NCI-H510A (cell line): ENCODE measurements around the gene FAM110A.
"Not testable (repeated sequence)": the region's sequence is repeated elsewhere in the genome, so short reads cannot be mapped to it uniquely, and the experiment has no call there.

Experiments
- DNase-seq: peaks from one replicate; lab custom pipeline; 2025; lab: John Stamatoyannopoulos, UW

Gene FAM110A

GRCh38 chr20:823574-823902 lies 10.0 kb upstream of the FAM110A start:
- DNase-seq: no peak

DNA sequence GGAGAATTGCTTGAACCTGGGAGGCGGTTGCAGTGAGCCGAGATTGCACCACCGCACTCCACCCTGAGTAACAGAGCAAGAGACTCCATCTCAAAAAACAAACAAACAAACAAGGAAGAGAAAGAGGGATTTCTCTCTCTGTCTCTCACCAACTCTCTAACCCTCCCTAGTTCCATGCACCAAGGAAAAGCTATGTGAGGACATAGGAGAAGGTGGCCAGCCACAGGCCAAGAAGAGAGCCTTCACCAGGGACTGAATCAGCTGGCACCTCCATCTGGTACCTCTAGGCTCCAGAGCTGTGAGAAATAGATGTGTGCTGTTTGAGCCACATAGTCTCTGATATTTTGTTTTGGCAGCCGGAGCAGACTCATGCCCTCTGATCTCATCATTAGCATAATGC lies 9.0 kb upstream of the FAM110A start:
- DNase-seq: no peak

DNA sequence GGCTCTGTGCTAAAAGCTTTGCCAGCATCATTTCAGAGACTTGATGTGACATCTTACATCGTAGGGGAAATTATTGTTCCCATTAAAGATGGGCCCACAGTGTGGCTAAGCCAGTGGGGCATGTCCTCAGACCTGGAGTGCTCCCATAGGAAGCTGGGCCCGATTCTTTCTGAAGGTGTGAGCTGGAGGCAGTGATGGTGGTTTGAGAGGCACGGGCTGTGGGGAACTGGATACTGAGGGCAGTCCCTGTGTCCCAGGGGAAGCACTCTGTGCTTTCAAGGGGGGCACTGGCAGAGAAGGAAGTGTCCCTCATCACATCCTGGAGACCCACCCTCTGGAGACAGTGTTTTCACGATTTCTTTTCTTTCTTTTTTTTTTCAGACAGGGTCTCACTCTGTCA lies 8.6 kb upstream of the FAM110A start:
- no peak for DNase-seq

GRCh38 chr20:825710-826421 lies 7.6 kb upstream of the FAM110A start:
- DNase-seq: no peak

DNA sequence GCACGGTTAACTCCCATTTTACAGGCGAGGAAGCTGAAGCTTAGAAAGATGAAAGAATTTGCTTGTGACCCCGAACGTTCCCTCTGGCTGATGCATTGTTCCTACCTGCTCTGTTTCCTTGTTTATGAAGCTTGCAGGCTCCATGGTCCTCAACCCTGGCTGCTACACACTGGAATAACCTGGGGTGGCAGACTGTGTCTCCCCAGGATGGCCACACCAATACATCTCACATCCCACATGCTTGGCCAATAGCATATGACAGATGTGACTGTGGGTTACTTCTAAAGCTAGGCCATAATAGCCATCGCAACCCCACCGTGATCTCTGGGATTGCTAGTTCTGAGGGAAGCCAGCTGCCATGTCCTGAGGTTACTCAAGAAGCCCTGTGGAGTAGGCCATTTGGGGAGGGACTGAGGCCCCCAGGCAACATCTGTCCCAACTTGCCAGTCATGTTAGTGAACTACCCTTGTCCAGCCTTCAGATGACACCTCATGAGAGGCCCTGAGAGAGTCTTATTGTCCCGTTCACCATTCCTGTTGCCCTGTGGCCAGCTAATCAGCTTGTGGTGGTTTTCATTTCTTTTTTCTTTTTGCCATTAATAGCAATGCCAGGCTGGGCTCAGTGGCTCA lies 6.7 kb upstream of the FAM110A start:
- no peak for DNase-seq

DNA sequence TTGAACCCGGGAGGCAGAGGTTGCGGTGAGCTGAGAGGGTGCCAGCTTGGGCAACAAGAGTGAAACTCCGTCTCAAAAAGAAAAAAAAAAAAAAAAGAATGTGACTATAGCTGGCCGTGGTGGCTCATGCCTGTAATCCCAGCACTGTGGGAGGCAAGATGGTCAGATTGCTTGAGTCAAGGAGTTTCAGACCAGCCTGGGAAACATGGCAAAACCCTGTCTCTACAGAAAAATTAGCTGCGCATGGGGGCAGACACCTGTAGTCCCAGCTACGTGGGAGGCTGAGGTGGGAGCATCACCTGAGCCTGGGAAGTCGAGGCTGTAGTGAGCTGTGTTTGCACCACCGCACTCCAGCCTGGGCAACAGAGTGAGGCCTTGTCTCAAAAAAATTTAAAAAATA lies 5.5 kb upstream of the FAM110A start:
- DNase-seq: not testable (repeated sequence)

DNA sequence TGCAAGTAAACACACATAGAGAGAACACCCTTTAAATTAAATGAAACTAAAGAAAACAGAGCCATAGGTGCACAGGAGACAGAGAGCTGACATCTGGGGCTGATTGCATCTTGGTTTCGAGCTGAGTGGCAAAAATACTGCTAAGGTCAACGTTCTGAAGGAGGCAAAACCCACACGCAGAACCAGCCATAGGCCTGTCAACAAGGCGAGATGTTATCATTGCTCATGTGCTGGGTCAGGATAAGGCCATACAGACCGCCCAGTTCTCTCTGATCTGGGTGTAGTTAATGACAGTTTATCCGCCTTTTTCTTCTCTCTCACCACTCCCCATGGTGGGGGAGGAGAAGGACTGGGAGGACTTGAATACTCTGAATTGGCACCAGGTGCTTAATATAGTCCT lies 4.5 kb upstream of the FAM110A start:
- no peak for DNase-seq

DNA sequence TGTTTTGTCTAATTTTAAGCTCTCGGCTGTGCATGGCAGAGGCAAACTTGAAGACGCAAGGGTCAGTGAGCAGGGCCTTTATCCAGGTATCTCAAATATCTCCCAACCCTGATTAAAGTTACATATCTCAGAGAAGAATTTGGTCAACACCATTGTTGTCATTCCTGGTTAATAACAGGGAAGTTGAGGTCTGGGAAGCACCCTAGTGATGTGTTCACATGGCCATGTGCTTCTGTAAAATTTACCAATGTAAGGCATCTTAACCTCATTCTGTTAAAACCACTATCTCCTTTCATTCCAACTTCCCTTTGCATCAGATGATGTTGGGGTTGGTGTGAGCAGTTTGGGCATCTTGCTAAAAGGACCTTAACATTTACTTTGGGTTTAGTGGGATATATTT lies 4.0 kb upstream of the FAM110A start:
- no peak for DNase-seq

GRCh38 chr20:830011-830521 lies 3.4 kb upstream of the FAM110A start:
- no peak for DNase-seq

DNA sequence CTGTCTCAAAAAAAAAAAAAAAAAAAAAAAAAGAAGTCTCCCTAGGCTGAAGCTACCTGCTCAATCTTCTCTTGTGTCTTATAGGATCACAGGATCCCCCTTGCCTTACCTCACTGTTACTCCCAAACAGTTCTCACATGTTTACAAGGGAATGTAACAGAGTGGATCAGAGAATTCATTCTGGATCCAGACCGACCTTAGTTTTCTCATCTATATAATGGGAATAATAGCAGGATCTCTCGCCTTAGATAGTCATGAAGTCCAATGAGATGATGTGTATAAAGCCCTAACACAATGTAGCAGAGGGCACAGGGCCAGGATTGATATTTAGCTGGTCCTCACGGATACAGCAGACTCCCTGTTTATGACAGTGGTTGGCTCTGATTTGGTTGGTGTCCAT lies 2.3 kb upstream of the FAM110A start:
- DNase-seq: no peak

- no peak for DNase-seq
These were observed 1.6 kb upstream of the FAM110A start for GRCh38 chr20:831956-832355.

- DNase-seq: no peak
These were observed 430 bp upstream of the FAM110A start for GRCh38 chr20:833121-833449.

DNA sequence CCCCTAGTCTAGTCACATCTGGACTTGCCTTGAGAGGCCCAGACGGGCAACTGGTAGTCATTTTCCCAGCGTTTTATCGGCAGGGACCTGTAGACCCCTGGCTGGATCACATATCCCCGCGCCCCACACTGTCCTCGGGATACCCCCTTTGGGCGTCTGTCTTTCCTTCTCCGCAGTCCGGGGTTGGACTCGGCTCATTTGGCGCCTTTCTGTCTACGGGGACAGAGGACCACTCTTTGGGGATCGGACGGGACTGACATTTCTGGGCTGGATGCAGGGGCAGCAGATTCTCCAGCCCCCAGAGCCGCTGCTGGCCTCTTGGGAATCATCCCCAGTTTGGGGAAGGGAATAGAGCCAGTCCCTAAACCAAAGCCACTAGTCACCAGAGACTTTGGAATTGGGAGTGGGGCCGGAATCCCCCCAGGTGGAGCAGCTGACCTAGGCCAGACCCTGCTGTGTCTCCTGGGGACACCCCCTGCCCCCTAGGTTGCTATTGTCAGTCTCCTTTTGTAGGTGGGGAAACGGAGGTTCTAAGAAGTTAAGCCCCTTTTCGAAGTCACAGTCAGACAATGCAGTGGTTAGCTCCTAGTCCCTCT lies 734 bp downstream of the FAM110A start:
- no peak for DNase-seq

DNA sequence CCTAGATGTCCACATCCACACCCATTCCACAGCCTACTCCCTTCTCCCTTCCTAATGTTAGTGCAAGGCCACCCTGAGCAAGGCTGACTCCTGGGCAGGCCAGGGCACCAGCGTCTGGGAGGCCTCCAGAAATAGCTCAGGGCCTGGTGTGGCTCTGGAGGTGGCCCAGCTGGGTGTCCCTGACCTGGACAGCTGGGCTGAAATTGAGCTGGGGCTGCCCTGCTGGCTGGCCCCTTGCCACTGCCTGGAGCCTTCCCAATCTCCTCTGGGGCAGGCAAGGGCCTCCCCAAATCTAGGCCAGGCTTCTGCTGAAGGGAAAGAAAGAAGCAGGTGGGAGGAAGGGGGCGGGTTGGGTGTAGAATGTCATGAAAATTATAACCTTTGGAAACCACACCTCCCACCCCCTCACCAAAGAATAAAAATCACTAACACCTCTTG lies 2.1 kb downstream of the FAM110A start:
- no peak for DNase-seq

GRCh38 chr20:836190-836589 lies 2.7 kb downstream of the FAM110A start:
- DNase-seq: no peak

DNA sequence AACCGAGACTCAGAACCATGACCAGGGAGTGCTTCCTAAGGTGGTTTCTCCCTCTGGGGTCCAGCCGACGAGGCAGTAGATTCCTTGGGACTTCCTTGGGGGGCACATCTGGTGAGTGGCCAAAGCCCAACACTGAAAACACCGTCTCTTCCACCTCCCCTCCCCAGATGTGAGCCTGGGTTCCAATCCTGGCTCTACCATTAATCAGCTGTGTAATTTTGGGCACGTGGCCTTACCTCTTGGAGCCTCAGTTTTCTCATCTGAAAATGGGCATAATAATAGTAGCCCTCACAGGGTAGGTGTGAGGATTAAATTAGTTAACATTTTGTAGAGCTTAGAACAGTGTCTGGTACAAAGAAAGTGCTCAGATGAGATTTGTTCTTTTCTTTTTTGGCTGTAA lies 5.5 kb downstream of the FAM110A start:
- no peak for DNase-seq

DNA sequence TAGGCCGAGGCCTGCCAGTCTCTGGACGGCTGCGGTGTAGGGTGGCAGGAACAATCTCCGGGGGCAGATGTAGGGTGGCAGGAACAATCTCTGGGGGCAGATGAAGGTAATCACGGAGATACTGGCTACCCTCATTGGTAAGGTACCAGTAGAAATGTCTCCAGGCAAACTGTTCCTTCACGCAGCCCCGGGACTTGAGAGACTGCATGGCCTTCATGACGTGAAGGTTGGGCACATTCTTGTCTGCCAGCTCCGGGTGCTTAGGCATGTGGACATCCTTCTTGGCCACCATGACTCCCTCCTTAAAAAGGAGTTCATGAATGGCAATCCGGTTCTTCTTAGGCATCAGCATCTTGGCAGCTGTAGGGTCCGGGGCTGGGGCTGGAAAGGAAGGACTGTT lies 6.1 kb downstream of the FAM110A start:
- no peak for DNase-seq

DNA sequence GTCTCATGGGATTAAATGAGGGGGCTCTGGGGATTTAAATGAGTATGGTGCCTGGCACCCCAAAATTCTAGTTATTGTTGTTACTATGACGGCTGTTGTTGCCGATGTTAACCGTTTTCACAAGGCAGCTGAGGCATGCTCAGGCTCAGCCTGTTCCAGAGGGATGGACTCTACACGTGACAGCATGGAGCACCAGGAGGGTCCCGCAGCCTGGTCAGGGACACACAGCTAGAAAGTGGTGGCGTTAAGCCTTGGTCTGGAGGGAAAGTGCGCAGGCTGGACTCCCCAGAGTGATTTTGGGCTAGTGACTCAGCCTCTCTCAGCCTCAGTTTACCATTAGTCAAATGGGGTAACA lies 7.0 kb downstream of the FAM110A start:
- no peak for DNase-seq

DNA sequence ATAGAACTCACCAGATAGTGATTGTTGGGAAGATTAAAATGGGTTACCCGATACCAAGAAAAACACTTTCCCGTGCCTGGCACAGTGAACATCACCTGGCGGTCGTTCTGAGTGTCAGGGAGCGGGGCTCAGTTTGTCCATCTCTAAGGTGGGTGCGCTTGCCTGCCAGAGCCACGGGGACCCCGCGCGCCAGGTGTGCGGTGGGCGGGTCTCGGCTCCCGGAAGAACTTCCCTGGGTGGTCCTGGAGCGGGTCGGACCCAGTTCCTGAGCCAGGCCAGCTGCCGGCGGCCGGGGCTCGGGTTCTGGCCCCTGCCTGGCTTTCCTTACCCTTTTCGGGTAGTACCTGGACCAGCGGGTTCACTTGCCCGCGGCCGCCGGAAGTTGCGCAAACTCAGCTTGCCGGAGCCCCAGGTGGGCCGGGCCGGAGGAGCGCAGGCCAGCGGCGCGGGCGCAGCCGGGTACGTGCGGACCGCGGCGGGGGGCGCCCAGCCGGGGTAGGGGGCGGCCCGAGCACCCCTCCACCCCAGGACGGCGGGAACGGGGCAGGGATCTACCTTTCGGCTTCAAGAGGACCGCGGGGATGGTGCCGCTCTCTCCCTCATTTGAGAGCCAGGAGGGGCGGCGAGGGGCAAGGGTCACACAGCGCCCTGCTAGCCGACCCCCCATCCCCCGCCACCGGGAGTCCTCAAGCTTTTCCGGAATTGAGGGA lies 7.5 kb downstream of the FAM110A start:
- peak; percentile 52 for DNase-seq

DNA sequence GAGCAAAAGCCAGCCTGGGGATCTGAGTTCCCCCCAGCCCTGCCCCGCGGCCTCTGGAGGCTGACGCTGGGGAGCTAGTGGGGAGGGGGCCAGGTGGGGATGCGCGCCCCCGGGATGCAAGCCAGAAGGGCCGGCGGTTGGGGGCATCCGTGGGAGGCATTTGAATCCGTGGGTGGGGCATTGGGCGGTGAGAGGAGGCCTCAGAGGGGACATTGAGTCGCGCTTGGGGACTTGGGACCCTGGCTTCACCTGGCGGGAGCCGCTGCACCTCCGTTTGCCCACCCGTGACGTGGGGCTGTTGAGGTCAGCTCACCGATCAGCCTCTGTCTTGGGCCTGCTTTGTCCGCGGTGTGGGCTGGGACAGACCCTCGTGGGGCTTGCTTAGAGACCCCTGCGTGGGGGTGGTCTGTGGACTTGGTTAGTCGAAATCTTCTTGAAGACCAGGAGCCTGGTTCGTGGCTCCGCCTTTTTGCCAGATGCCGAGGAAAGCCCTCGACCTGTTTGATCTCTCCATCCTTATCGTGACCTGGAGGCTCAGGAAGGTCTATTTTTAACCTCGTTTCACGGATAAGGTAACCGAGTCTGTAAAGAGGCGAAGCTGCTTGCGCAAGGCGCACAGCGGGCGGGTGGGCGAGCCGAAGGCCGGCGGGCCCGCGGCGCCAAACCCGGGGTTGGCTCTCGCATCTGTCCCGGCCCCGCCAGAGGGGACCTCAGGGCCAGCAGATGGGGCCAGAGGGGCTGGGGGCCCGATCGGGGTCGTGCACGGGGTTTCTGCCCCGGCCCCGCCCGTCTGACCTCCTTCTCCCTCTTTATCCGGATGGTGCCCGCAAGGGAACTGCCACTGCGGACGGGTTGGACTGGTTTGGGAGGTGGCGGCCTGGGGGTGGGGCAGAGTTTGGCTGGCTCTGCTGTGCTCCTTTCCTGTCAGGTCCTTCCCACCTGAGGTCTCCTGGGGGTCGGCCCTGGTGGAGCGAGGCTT lies 8.3 kb downstream of the FAM110A start:
- DNase-seq: peak; percentile 65

DNA sequence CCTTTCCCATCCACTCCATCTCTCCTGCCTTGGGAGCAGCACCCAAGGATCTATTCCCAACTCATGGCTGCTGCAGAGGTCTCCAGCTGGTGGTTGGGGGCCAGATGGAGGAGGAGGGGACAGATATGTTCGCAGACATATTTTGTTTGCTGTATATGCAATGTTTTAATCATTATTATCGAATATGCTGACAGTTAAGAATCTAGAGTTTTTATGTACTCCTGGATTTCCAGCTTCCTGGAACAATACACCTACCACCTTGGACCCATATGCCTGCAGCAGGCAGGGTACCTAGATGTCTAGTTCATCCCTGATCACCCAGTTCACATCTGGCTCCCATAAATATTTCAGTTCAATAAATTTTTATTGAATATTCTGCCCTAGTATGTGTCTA lies 9.0 kb downstream of the FAM110A start:
- no peak for DNase-seq

- DNase-seq: no peak
These were observed 10.4 kb downstream of the FAM110A start for GRCh38 chr20:843912-844311.
